Measurements from ENCODE around the gene NRXN3.

GRCh38 chr14:79117561-79117960 lies 947.4 kb downstream of the NRXN3 start:
- TF ChIP-seq CTCF (conservative IDR thresholded peaks at IDR 0.05 in 1 of 2, IDR thresholded peaks at IDR 0.05 in 1 of 2; ENCODE audit: extremely low read depth in 1 of 2, insufficient read depth in 1 of 2, low read depth in 1 of 2, low read length in 2 of 2), result no peak
- no peak for TF ChIP-seq EZH2 (IDR thresholded peaks at IDR 0.05; ENCODE audit: borderline replicate concordance, low read length)

All from mammary epithelial cell (primary cell).